ENCODE measurements around the gene SNX21. TPM values are rescaled to one million over a fixed set of nuclear protein-coding genes. Genes with fewer than 3 reads are reported as not detected.
A peak's percentile ranks its signal among the peaks of the same experiment; 100 is the strongest.

The SNX21 gene
- total RNA-seq, 3 donors from 2014 or later (not counting 1 experiment from before 2014, with no cell fraction given) = 0.99 to 1.7 (median 1.2) TPM

GRCh38 chr20:45840700-45841198 lies 7.2 kb downstream of the SNX21 start:
- Histone ChIP-seq H3K4me3 (ENCODE audit: low read length) (no peak overlapping the region), H3K27ac (ENCODE audit: low read length) (no peak overlapping the region), H3K4me1 (ENCODE audit: control insufficient read depth, insufficient read depth, low read length) (peaks cover 11% of the 10 kb centered on the region), H3K36me3 (ENCODE audit: control insufficient read depth, insufficient read depth, low read length) (peaks cover 35% of the 10 kb centered on the region), H3K9me3 (ENCODE audit: control insufficient read depth, insufficient read depth, low read length) (no peaks in the 10 kb centered on the region), H3K27me3 (ENCODE audit: control insufficient read depth, insufficient read depth, low read length) (no peaks in the 10 kb centered on the region)
- ATAC-seq (no peak), DNase-seq (no peak)
- no peaks in the 10 kb centered on the region for H3K36me3 Mint-ChIP-seq
- no peak for TF ChIP-seq CTCF (IDR thresholded peaks at IDR 0.05)
- intact Hi-C loops (cut with micrococcal nuclease) = no loop called here
- H3K4me3 Mint-ChIP-seq = no peak overlapping the region
- WGBS (ENCODE audit: insufficient coverage) = 96% methylated on average over 25 of the region's 25 CpGs
- H3K27me3 Mint-ChIP-seq (ENCODE audit: low read depth in 2 of 2) = no peaks in the 10 kb centered on the region
- peaks cover 11 to 18% of the 10 kb centered on the region in 2 donors for H3K4me1 Mint-ChIP-seq
- peak overlapping the region in 1 of 2 donors; percentile 70 for H3K27ac Mint-ChIP-seq
- no peaks in the 10 kb centered on the region for H3K9me3 Mint-ChIP-seq

- Histone ChIP-seq H3K36me3 (ENCODE audit: control insufficient read depth, insufficient read depth, low read length) (peaks cover 41% of the 10 kb centered on the region), H3K4me1 (ENCODE audit: control insufficient read depth, insufficient read depth, low read length) (peaks cover 11% of the 10 kb centered on the region), H3K9me3 (ENCODE audit: control insufficient read depth, insufficient read depth, low read length) (no peaks in the 10 kb centered on the region), H3K4me3 (ENCODE audit: low read length) (no peak overlapping the region), H3K27ac (ENCODE audit: low read length) (peak overlapping the region; percentile 22), H3K27me3 (ENCODE audit: control insufficient read depth, insufficient read depth, low read length) (no peaks in the 10 kb centered on the region)
- ATAC-seq (no peak), DNase-seq (no peak)
- H3K4me3 Mint-ChIP-seq = no peak overlapping the region
- H3K36me3 Mint-ChIP-seq = no peaks in the 10 kb centered on the region
- peaks cover 11 to 18% of the 10 kb centered on the region in 2 donors for H3K4me1 Mint-ChIP-seq
- H3K27me3 Mint-ChIP-seq (ENCODE audit: low read depth in 2 of 2) = no peaks in the 10 kb centered on the region
- intact Hi-C loops (cut with micrococcal nuclease) = no loop called here
- no peaks in the 10 kb centered on the region for H3K9me3 Mint-ChIP-seq
- 95% methylated on average over 8 of the region's 10 CpGs for WGBS (ENCODE audit: insufficient coverage)
- H3K27ac Mint-ChIP-seq = peak overlapping the region; percentile 61 to 70
- no peak for TF ChIP-seq CTCF (IDR thresholded peaks at IDR 0.05)
Measured at GRCh38 chr20:45841407-45842129, 8.0 kb downstream of the SNX21 start.

- Histone ChIP-seq H3K36me3 (ENCODE audit: control insufficient read depth, insufficient read depth, low read length) (peaks cover 43% of the 10 kb centered on the region), H3K9me3 (ENCODE audit: control insufficient read depth, insufficient read depth, low read length) (no peaks in the 10 kb centered on the region), H3K27ac (ENCODE audit: low read length) (peak overlapping the region; percentile 49), H3K4me3 (ENCODE audit: low read length) (no peak overlapping the region), H3K4me1 (ENCODE audit: control insufficient read depth, insufficient read depth, low read length) (peaks cover 11% of the 10 kb centered on the region), H3K27me3 (ENCODE audit: control insufficient read depth, insufficient read depth, low read length) (no peaks in the 10 kb centered on the region)
- ATAC-seq (peak; percentile 76 to 97 (median 91)), DNase-seq (no peak)
- Mint-ChIP-seq H3K27ac (peak overlapping the region; percentile 61 to 70), H3K9me3 (no peaks in the 10 kb centered on the region), H3K36me3 (no peaks in the 10 kb centered on the region), H3K4me1 (peaks cover 11 to 18% of the 10 kb centered on the region in 2 donors), H3K4me3 (no peak overlapping the region), H3K27me3 (ENCODE audit: low read depth in 2 of 2) (no peaks in the 10 kb centered on the region)
- no peak for TF ChIP-seq CTCF (IDR thresholded peaks at IDR 0.05)
- WGBS (ENCODE audit: insufficient coverage) = 17% methylated on average over 5 of the region's 5 CpGs
- intact Hi-C loops (cut with micrococcal nuclease) = no loop called here
Measured at GRCh38 chr20:45842169-45842812, 8.7 kb downstream of the SNX21 start.

Measured in natural killer cell (primary cell).